Neural progenitor cell (in vitro differentiated cells): ENCODE results near the gene CACNA2D4. TPM values are rescaled to one million over a fixed set of nuclear protein-coding genes. Genes with fewer than 3 reads are reported as not detected.

ENCODE experiments used
- DNase-seq: peaks from one replicate; pipeline ENCODE4 v3.0.0-alpha.2; 2016; ENCODE audit warnings: low spot score
- H2AFZ ChIP-seq: fragments of 200-600 bp; sonication (generic); replicated peaks from 2 replicates; pipeline ENCODE4 v1.6.1; 2016; ENCODE audit warnings: antibody characterized with exemption
- H3F3A ChIP-seq: fragments of 200-600 bp; sonication (generic); 2 replicates; pipeline ENCODE4 v1.6.1; 2016; ENCODE audit warnings: antibody characterized with exemption, low read depth
- H3K27ac ChIP-seq: fragments of 200-600 bp; sonication (generic); 2 replicates; pipeline ENCODE4 v1.5.1; 2016; ENCODE audit warnings: mild to moderate bottlenecking
- H3K27me3 ChIP-seq: fragments of 200-600 bp; sonication (generic); 2 replicates; pipeline ENCODE4 v1.6.1; 2016; ENCODE audit warnings: mild to moderate bottlenecking, moderate library complexity
- H3K36me3 ChIP-seq: fragments of 200-600 bp; sonication (generic); 2 replicates; pipeline ENCODE4 v1.5.1; 2016
- H3K4me1 ChIP-seq: fragments of 200-600 bp; sonication (generic); 2 replicates; pipeline ENCODE4 v1.6.1; 2016; ENCODE audit warnings: mixed run types
- H3K4me2 ChIP-seq: fragments of 200-600 bp; sonication (generic); 2 replicates; pipeline ENCODE4 v1.6.1; 2016
- H3K4me3 ChIP-seq: fragments of 200-600 bp; sonication (generic); 2 replicates; pipeline ENCODE4 v1.5.1; 2016
- H3K79me2 ChIP-seq: fragments of 200-600 bp; sonication (generic); 2 replicates; pipeline ENCODE4 v1.6.1; 2016; ENCODE audit warnings: low read depth
- H3K9ac ChIP-seq: fragments of 200-600 bp; sonication (generic); 2 replicates; pipeline ENCODE4 v1.6.1; 2016
- H3K9me3 ChIP-seq: fragments of 200-600 bp; sonication (generic); 2 replicates; pipeline ENCODE4 v1.5.1; 2016; ENCODE audit warnings: low read depth
- H4K20me1 ChIP-seq: fragments of 200-600 bp; sonication (generic); 2 replicates; pipeline ENCODE4 v1.6.1; 2016; ENCODE audit warnings: low read depth
- H3K27ac Mint-ChIP-seq: 3 replicates; pipeline ENCODE4 v1.8.0; 2021; ENCODE audit warnings: mixed read lengths
- H3K27me3 Mint-ChIP-seq: 2 replicates; pipeline ENCODE4 v1.8.0; 2022; ENCODE audit warnings: low read depth, mild to moderate bottlenecking, inconsistent platforms, moderate library complexity, mixed read lengths; ENCODE audit not compliant: insufficient read depth
- H3K36me3 Mint-ChIP-seq: 3 replicates; pipeline ENCODE4 v1.8.0; 2021; ENCODE audit warnings: mixed read lengths
- H3K4me1 Mint-ChIP-seq: 3 replicates; pipeline ENCODE4 v1.8.0; 2021; ENCODE audit warnings: mixed read lengths
- H3K4me3 Mint-ChIP-seq: 3 replicates; pipeline ENCODE4 v1.8.0; 2021; ENCODE audit warnings: mild to moderate bottlenecking, moderate library complexity, mixed read lengths
- H3K9me3 Mint-ChIP-seq: 3 replicates; pipeline ENCODE4 v1.8.0; 2020; ENCODE audit warnings: mixed read lengths
- CTCF ChIP-seq: fragments of 200-600 bp; sonication (generic); IDR thresholded peaks from 2 replicates; pipeline ENCODE4 v1.5.1; 2017; ENCODE audit warnings: antibody characterized with exemption, mild to moderate bottlenecking
- EZH2 ChIP-seq: fragments of 200-600 bp; sonication (generic); IDR thresholded peaks from 2 replicates; pipeline ENCODE4 v1.6.1; 2017; ENCODE audit warnings: antibody characterized with exemption, mild to moderate bottlenecking, moderate library complexity
- EZH2phosphoT487 ChIP-seq: fragments of 200-600 bp; sonication (generic); IDR thresholded peaks from 2 replicates; pipeline ENCODE4 v1.6.1; 2017; ENCODE audit warnings: antibody characterized with exemption
- total RNA-seq: library from RNA; depleted of rRNA; stranded (reverse); fragments of >200 nt; gene quantifications from 2 replicates; pipeline ENCODE4 v1.2.3, GENCODE V29; 2015; ENCODE audit warnings: low replicate concordance

CACNA2D4 gene
- total RNA-seq, 1 donor from 2014 or later = 3.0 TPM

- no peaks in the 10 kb centered on the region for H3K36me3 Mint-ChIP-seq
- H3K9me3 Mint-ChIP-seq = peaks cover 4% of the 10 kb centered on the region
- Histone ChIP-seq H3K27me3 (no peaks in the 10 kb centered on the region), H3F3A (peaks cover 4% of the 10 kb centered on the region), H3K4me3 (no peak overlapping the region), H3K36me3 (no peaks in the 10 kb centered on the region), H3K9ac (no peak overlapping the region), H3K79me2 (no peaks in the 10 kb centered on the region), H3K27ac (no peak overlapping the region), H3K9me3 (no peaks in the 10 kb centered on the region), H4K20me1 (no peaks in the 10 kb centered on the region), H3K4me2 (no peak overlapping the region), H3K4me1 (peaks cover 3% of the 10 kb centered on the region), H2AFZ (no peak overlapping the region)
- H3K4me3 Mint-ChIP-seq = no peak overlapping the region
- TF ChIP-seq CTCF (no peak), EZH2phosphoT487 (no peak), EZH2 (no peak)
- H3K4me1 Mint-ChIP-seq = peaks cover 37% of the 10 kb centered on the region
- H3K27ac Mint-ChIP-seq = peak overlapping the region; percentile 81
- peaks cover 17% of the 10 kb centered on the region for H3K27me3 Mint-ChIP-seq
- DNase-seq = no peak
Measured at GRCh38 chr12:1924996-1925683, 6.7 kb upstream of the CACNA2D4 start.

- Histone ChIP-seq H3K4me2 (no peak overlapping the region), H2AFZ (no peak overlapping the region), H4K20me1 (no peaks in the 10 kb centered on the region), H3K27me3 (no peaks in the 10 kb centered on the region), H3F3A (peaks cover 16% of the 10 kb centered on the region), H3K79me2 (no peaks in the 10 kb centered on the region), H3K4me1 (peaks cover 22% of the 10 kb centered on the region), H3K9ac (no peak overlapping the region), H3K27ac (no peak overlapping the region), H3K9me3 (no peaks in the 10 kb centered on the region), H3K4me3 (no peak overlapping the region), H3K36me3 (no peaks in the 10 kb centered on the region)
- Mint-ChIP-seq H3K4me1 (peaks cover 49% of the 10 kb centered on the region), H3K9me3 (peaks cover 4% of the 10 kb centered on the region), H3K36me3 (peaks cover 2% of the 10 kb centered on the region), H3K4me3 (no peak overlapping the region), H3K27me3 (peaks cover 20% of the 10 kb centered on the region), H3K27ac (peak overlapping the region; percentile 72)
- TF ChIP-seq EZH2 (no peak), EZH2phosphoT487 (no peak), CTCF (no peak)
- no peak for DNase-seq
Measured at GRCh38 chr12:1922985-1923384, 4.5 kb upstream of the CACNA2D4 start.

- no peak overlapping the region for H3K4me3 Mint-ChIP-seq
Measured at GRCh38 chr12:1922075-1922709, 3.7 kb upstream of the CACNA2D4 start.

More at GRCh38 chr12:1922075-1922709, 3.7 kb upstream of the CACNA2D4 start:
- H3K79me2 ChIP-seq = no peaks in the 10 kb centered on the region
- Mint-ChIP-seq H3K27ac (no peak overlapping the region), H3K36me3 (peaks cover 2% of the 10 kb centered on the region), H3K9me3 (peaks cover 4% of the 10 kb centered on the region), H3K27me3 (peaks cover 14% of the 10 kb centered on the region), H3K4me1 (peaks cover 52% of the 10 kb centered on the region)
- H3K4me3 ChIP-seq = no peak overlapping the region
- H4K20me1 ChIP-seq = no peaks in the 10 kb centered on the region
- H3F3A ChIP-seq = peaks cover 24% of the 10 kb centered on the region
- H3K4me2 ChIP-seq = no peak overlapping the region
- H3K4me1 ChIP-seq = peaks cover 30% of the 10 kb centered on the region
- H3K9me3 ChIP-seq = no peaks in the 10 kb centered on the region
- no peaks in the 10 kb centered on the region for H3K36me3 ChIP-seq
- no peak overlapping the region for H3K9ac ChIP-seq
- H3K27ac ChIP-seq = no peak overlapping the region
- no peaks in the 10 kb centered on the region for H3K27me3 ChIP-seq
- no peak overlapping the region for H2AFZ ChIP-seq
- no peak for TF ChIP-seq EZH2phosphoT487
- no peak for TF ChIP-seq CTCF
- TF ChIP-seq EZH2 = no peak
- no peak for DNase-seq
